HEK293 (cell line): ENCODE measurements around the gene CHSY1.

Source experiments
- ZBTB17 ChIP-seq: fragments of 450-650 bp; formaldehyde crosslinking; IDR thresholded peaks from 2 replicates; pipeline ENCODE4 v1.5.1; 2016; ENCODE audit warnings: missing biosample characterization, missing genetic modification characterization
- ZBTB7A ChIP-seq: fragments of 450-650 bp; formaldehyde crosslinking; IDR thresholded peaks from 2 replicates; pipeline ENCODE4 v1.5.1; 2016; ENCODE audit warnings: low read depth, missing biosample characterization, missing genetic modification characterization

GRCh38 chr15:101267320-101268104 is 15.7 kb upstream of the CHSY1 start:
- TF ChIP-seq ZBTB17 (tag by site-specific recombination) (no peak), ZBTB7A (tag by site-specific recombination) (no peak)
